Measurements from ENCODE around the gene AHRR.
A peak's percentile ranks its signal among the peaks of the same experiment; 100 is the strongest.

Gene AHRR

GRCh38 chr5:432201-432927 is 110.8 kb downstream of the AHRR start:
- Mint-ChIP-seq H3K9me3 (no peaks in the 10 kb centered on the region), H3K4me1 (no peaks in the 10 kb centered on the region), H3K27ac (no peak overlapping the region), H3K36me3 (no peaks in the 10 kb centered on the region), H3K27me3 (no peaks in the 10 kb centered on the region), H3K4me3 (no peak overlapping the region)

DNA sequence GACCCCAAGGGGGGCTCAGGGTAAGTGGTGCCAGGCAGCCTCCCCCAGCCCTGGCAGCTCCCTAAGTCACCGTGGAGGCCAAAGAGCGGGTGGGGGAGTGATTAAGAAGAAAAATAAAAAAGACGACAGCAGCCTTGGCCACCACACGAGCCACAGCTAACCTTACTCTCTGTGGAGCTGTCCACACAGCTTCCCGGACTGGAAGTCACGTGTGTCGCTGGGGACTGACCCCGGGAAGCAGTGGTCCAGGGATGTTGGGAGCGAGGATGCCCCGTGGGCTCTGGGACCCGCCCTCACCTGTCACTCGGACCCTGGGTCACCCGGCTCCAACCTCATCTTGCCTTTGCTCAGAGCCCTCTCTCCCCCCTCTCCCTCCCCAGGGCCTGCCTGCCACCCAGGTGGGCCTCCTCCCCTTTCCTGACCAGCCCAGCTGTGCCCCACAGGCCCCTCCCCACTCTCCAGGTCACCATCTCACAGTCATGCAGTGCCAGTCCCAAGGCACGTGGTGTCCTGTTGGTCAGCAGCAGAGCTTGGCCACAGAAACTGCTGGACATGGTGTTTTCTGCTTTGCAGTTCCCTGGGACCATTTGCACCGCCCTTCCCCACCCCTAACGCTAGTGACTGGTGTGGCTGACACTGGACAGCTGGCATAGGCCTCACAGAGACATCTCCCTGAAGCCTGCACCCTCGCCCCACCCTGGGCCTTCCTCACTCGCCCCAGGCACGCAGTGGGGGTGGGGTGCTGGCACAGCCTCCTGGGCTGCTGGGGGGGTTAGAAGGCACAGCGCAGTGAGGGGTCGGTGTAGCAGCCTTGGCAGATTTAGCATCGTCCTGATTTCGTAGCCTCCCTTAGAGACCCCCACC is 111.6 kb downstream of the AHRR start:
- Mint-ChIP-seq H3K9me3 (no peaks in the 10 kb centered on the region), H3K27ac (no peak overlapping the region), H3K4me1 (no peaks in the 10 kb centered on the region), H3K36me3 (no peaks in the 10 kb centered on the region), H3K4me3 (no peak overlapping the region), H3K27me3 (no peaks in the 10 kb centered on the region)

GRCh38 chr5:433836-434235 is 112.3 kb downstream of the AHRR start:
- Mint-ChIP-seq H3K4me3 (no peak overlapping the region), H3K9me3 (no peaks in the 10 kb centered on the region), H3K36me3 (no peaks in the 10 kb centered on the region), H3K27me3 (no peaks in the 10 kb centered on the region), H3K27ac (no peak overlapping the region), H3K4me1 (no peaks in the 10 kb centered on the region)

GRCh38 chr5:434443-435146 is 113.1 kb downstream of the AHRR start:
- H3K4me3 Mint-ChIP-seq = no peak overlapping the region
- H3K4me1 Mint-ChIP-seq = no peaks in the 10 kb centered on the region
- no peaks in the 10 kb centered on the region for H3K9me3 Mint-ChIP-seq
- H3K27ac Mint-ChIP-seq = no peak overlapping the region
- no peaks in the 10 kb centered on the region for H3K27me3 Mint-ChIP-seq
- no peaks in the 10 kb centered on the region for H3K36me3 Mint-ChIP-seq

DNA sequence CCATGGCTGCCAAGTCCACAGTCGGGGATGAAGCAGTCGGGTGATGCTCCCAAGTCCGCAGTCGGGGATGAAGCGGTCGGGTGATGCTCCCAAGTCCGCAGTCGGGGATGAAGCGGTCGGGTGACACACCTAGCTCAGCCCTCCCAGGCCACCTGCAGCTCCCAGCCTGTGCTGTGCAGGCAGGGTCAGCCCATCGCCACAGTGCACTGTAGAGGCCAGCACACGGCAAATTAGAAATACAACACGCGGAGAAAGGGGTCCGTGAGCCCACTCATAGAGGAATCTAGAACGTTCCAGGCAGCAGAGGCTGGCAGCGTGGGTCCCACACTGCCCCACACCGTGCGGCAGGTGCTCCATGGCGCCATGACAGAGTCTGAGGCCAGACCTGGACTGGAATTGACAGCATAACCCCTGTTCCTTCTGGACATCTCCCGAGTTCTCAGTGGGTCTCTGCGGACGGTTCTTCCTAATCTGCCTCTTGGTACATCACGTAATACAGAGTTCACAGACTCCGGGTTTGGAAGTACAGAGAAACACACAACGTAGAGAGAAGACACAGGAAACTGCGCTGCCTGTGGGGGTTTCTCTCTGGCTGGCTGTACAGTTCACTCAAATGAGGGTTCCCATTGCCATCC is 113.8 kb downstream of the AHRR start:
- H3K27me3 Mint-ChIP-seq = no peaks in the 10 kb centered on the region
- H3K4me1 Mint-ChIP-seq = no peaks in the 10 kb centered on the region
- no peaks in the 10 kb centered on the region for H3K9me3 Mint-ChIP-seq
- no peak overlapping the region for H3K4me3 Mint-ChIP-seq
- H3K36me3 Mint-ChIP-seq = no peaks in the 10 kb centered on the region
- no peak overlapping the region for H3K27ac Mint-ChIP-seq

GRCh38 chr5:435961-436640 is 114.6 kb downstream of the AHRR start:
- no peak overlapping the region for H3K4me3 Mint-ChIP-seq
- no peaks in the 10 kb centered on the region for H3K9me3 Mint-ChIP-seq
- H3K4me1 Mint-ChIP-seq = no peaks in the 10 kb centered on the region
- H3K27me3 Mint-ChIP-seq = no peaks in the 10 kb centered on the region
- no peak overlapping the region for H3K27ac Mint-ChIP-seq
- no peaks in the 10 kb centered on the region for H3K36me3 Mint-ChIP-seq

- Mint-ChIP-seq H3K36me3 (no peaks in the 10 kb centered on the region), H3K4me3 (no peak overlapping the region)
Measured at GRCh38 chr5:436641-436975, 115.1 kb downstream of the AHRR start.

GRCh38 chr5:437281-437771 is 115.8 kb downstream of the AHRR start:
- no peak overlapping the region for H3K4me3 Mint-ChIP-seq
- H3K9me3 Mint-ChIP-seq = no peaks in the 10 kb centered on the region
- H3K27me3 Mint-ChIP-seq = no peaks in the 10 kb centered on the region
- no peaks in the 10 kb centered on the region for H3K36me3 Mint-ChIP-seq
- H3K27ac Mint-ChIP-seq = no peak overlapping the region
- peaks cover 3% of the 10 kb centered on the region for H3K4me1 Mint-ChIP-seq

More at GRCh38 chr5:436641-436975, 115.1 kb downstream of the AHRR start:
- Mint-ChIP-seq H3K27me3 (no peaks in the 10 kb centered on the region), H3K4me1 (peaks cover under 1% of the 10 kb centered on the region), H3K27ac (no peak overlapping the region), H3K9me3 (no peaks in the 10 kb centered on the region)

- Mint-ChIP-seq H3K36me3 (no peaks in the 10 kb centered on the region), H3K4me1 (peaks cover 5% of the 10 kb centered on the region), H3K9me3 (no peaks in the 10 kb centered on the region), H3K4me3 (no peak overlapping the region), H3K27me3 (no peaks in the 10 kb centered on the region), H3K27ac (peak overlapping the region; percentile 41)
Measured at GRCh38 chr5:438481-438981, 117.0 kb downstream of the AHRR start.

GRCh38 chr5:439181-439580 is 117.7 kb downstream of the AHRR start:
- Mint-ChIP-seq H3K36me3 (no peaks in the 10 kb centered on the region), H3K27me3 (no peaks in the 10 kb centered on the region), H3K4me1 (peaks cover 8% of the 10 kb centered on the region), H3K27ac (peak overlapping the region; percentile 41), H3K4me3 (no peak overlapping the region), H3K9me3 (no peaks in the 10 kb centered on the region)

GRCh38 chr5:439636-440035 is 118.1 kb downstream of the AHRR start:
- Mint-ChIP-seq H3K4me1 (peaks cover 13% of the 10 kb centered on the region), H3K36me3 (no peaks in the 10 kb centered on the region), H3K9me3 (no peaks in the 10 kb centered on the region), H3K27ac (peak overlapping the region; percentile 65), H3K27me3 (no peaks in the 10 kb centered on the region), H3K4me3 (no peak overlapping the region)

DNA sequence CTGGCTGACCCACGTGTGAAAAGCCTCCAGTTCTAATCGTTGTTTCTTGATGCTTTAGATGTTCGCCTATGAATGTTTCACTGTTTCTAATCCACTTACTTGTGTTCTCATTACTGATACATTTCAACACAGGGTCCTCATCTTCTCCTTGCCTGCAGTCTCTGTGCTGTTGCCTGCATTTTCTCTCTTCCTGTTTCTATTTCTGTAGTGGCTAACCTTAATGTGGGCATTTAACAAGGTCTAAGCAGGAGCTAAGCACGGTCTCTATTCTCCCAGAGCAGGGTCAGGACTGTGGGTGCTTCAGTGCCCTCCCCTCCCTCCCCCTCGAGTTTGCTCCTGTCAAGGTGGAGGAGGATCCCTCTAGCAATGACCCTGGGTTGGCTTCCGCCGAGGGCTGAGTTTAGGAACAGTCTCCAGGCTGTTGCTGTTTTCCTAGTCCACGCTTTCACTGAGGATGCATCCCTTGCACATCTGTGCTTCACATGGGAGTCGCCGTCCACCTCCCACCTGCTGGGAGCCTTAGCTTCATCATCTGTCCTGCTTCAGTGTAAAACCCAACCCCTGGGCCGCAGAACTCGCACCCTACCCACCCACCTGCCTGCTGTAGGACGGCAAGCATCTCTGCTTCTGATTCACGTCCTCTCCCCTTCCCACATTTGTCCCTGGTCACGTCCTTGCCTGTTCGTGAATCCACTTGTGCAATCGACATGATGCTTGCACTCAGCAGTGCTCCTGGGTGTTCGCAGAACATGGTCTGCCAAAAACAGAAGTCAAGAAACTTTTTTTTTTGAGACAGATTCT is 119.1 kb downstream of the AHRR start:
- no peaks in the 10 kb centered on the region for H3K9me3 Mint-ChIP-seq
- no peaks in the 10 kb centered on the region for H3K27me3 Mint-ChIP-seq
- H3K4me1 Mint-ChIP-seq = peaks cover 18% of the 10 kb centered on the region
- no peak overlapping the region for H3K4me3 Mint-ChIP-seq
- peak overlapping the region; percentile 51 for H3K27ac Mint-ChIP-seq
- H3K36me3 Mint-ChIP-seq = peaks cover 2% of the 10 kb centered on the region

GRCh38 chr5:441996-442334 is 120.5 kb downstream of the AHRR start:
- peaks cover 29% of the 10 kb centered on the region for H3K4me1 Mint-ChIP-seq

More at GRCh38 chr5:441996-442334, 120.5 kb downstream of the AHRR start:
- H3K27me3 Mint-ChIP-seq = no peaks in the 10 kb centered on the region
- peaks cover 4% of the 10 kb centered on the region for H3K36me3 Mint-ChIP-seq
- peak overlapping the region; percentile 96 for H3K4me3 Mint-ChIP-seq
- peak overlapping the region; percentile 97 for H3K27ac Mint-ChIP-seq
- H3K9me3 Mint-ChIP-seq = no peaks in the 10 kb centered on the region

Measured in activated naive CD4-positive, alpha-beta T cell treated with anti-CD3 and anti-CD28 coated beads, Interleukin-2, amount 50 U/mL, for 24 hours (primary cell).